HG03097 (cell line): ENCODE measurements around the gene FOS.
"Not testable (repeated sequence)": the region's sequence is repeated elsewhere in the genome, so short reads cannot be mapped to it uniquely, and the experiment has no call there.

Experiments
- ATAC-seq: cut with Tn5 transposase; IDR thresholded peaks from one replicate; pipeline ENCODE4 v1.9.1; 2021; ENCODE audit not compliant: unreplicated experiment, low FRiP score

Gene FOS

DNA sequence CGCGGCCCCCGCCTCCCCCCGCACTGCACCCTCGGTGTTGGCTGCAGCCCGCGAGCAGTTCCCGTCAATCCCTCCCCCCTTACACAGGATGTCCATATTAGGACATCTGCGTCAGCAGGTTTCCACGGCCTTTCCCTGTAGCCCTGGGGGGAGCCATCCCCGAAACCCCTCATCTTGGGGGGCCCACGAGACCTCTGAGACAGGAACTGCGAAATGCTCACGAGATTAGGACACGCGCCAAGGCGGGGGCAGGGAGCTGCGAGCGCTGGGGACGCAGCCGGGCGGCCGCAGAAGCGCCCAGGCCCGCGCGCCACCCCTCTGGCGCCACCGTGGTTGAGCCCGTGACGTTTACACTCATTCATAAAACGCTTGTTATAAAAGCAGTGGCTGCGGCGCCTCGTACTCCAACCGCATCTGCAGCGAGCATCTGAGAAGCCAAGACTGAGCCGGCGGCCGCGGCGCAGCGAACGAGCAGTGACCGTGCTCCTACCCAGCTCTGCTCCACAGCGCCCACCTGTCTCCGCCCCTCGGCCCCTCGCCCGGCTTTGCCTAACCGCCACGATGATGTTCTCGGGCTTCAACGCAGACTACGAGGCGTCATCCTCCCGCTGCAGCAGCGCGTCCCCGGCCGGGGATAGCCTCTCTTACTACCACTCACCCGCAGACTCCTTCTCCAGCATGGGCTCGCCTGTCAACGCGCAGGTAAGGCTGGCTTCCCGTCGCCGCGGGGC is at the start of gene FOS:
Gene FOS, plus strand, starts transcription at position 407 of the 731 bp plus-strand sequence. Its CDS starts 155 bp downstream, at position 562.
- peak; percentile 69 for ATAC-seq

DNA sequence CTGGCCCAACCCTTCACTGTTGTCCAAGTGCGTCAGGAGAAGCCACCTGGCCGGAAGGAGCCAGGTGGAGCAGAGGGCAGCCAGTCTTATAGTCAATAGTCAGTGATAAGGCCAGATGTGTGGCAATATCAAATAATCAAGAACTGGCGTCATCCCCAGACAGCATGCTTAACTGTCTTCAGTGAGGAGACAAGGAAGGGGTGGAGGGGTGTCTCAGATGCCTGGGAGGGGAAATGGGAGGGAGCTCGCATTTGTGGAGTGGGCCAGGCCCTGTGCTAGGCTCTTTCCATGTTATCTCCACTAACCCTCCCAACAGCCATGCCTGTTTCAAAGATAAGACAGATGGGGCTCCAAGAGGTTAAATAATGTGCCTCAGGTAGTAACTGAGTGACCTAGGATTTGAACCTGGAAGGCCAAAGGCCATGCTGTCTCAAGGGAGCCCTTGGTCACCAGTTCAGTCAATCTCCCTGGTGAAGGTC is 48.9 kb upstream of the FOS start:
- no peak for ATAC-seq

DNA sequence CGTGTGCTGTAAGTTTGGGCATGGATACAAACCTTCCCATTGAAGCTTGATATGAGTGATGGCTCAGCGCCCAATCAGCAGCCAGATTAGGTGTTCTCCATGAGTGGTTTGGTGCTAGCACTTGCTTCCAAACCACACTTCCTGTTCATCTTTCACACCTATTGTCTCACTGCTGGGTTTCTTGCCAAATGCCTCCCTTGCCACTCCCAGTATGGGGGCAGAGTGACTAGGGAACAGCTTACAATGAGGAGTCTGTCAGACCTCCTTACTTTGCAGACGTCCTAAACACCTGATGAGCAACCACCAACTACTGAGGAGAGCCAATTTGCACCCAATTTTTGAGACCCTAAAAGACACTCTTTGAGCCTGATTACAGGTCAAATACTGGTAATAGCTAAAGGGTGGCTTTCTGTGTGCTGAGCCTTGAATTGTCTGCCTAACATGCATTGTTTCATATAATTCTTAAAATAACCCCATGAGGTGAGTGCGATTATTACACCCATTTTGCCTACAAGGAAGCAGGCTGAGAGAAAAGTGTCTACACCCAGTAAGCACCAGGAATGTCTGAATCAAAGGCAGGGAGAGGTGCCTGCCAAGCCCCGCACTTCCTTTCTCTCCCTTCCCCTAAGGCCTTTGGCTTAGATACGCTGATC is 48.4 kb upstream of the FOS start:
- no peak for ATAC-seq

DNA sequence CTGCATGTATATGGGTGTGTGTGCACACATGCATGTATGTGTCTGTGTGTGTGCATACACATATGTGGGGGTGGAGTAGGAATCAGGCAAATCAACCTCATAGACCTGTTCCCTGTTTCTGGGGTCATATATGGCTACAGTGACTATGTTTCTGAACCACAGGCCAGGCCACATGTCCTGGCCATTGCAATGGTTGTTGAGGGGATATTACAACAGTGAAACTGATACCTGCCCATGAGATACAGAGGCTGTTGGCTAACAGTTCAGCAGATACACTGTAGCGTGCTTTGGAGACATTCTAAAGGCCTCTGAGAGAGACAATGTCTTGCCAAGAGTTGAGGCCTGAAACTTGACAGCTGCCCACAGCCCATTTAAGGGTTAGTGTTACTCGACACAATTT is 47.3 kb upstream of the FOS start:
- ATAC-seq: no peak

DNA sequence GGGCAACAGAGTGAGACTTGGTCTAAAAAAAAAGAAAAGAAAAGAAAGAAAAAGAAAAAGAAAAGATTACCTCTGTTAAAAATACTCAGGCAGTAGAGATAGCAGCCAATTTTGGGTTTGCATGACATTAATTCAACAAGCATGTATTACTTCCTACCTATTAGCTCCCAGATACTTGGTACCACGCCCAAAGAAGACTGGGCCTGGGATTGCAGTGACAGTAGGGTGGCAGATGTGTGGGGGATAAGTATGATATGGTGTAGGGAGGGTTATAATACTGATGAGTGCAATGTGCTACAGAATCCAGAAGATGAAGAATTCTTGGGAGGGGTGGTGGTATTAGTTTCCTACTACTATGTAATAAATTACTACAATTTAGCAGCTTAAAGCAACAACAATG is 46.4 kb upstream of the FOS start:
- no peak for ATAC-seq

DNA sequence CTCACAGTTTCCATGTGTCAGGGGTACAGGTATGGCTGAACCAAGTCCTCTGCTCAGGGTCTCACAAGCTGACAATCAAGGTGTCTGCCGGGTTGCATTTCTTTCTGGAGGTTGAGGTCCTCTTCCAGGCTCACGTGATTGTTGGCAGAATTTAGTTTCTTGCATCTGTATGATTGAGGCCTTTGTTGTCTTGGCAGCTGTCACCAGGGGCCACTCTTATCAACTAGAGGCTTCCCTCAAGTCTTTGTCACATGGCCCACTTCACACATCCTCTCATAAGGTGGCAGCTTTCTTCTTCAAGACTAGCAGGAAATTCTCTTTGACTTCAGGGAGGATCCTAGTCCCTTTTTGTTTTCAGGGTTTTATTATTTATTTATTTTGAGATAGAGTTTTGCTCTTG is 46.0 kb upstream of the FOS start:
- no peak for ATAC-seq

DNA sequence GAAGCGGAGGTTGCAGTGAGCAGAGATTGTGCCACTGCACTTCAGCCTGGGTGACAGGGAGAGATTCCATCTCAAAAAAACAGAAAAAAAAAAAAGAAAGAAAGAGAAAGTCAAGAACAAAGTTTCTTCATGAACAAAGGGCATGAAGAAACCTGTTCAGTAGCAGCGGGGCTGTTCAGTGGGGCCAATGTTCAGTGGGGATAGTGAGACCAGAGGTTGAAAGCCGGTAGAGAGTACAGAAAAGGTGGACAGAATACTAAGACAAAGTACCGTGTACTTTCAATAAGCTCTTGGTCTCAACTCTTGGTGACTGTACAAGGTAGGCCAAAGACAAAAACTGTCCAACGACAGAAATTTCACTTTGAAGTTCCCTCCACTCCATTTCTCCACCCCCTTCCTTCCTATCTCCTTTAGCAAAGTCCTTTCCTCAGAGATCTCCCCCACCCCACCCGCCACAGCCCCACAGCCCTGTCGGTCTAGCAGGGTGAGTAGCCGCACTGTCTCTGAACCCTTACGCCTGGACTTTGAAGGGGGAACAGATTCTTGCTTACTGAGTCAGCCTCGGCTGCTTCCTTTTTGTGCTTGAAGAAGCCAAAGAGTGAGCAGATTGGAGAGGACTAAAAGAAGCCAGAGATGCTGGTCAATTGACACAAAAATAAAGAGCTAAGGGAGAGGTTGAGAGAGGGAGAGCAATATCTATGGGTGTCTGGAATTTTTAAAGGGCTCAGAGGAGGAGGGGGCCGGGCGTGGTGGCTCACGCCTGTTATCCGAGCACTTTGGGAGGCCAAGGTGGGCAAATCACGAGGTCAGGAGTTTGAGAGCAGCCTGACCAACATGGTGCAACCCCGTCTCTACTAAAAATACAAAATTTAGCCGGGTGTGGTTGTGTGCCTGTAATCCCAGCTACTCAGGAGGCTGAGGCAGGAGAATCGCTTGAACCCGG is 44.2 kb upstream of the FOS start:
- no peak for ATAC-seq

DNA sequence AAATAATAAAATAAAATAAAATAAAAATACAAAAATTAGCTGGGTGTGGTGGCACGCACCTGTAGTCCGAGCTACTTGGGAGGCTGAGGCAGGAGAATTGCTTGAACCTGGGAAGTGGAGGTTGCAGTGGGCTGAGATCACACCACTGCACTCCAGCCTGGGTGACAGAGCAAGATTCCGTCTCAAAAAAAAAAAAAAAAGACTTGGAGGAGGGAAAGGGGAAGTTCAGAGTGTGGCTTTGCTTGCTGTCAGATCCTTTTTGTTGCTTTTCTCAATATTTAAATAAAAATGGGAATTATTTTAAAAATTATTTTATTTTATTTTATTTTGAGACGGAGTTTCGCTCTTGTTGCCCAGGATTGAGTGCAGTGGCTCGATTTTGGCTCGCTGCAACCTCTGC is 43.4 kb upstream of the FOS start:
- not testable (repeated sequence) for ATAC-seq

DNA sequence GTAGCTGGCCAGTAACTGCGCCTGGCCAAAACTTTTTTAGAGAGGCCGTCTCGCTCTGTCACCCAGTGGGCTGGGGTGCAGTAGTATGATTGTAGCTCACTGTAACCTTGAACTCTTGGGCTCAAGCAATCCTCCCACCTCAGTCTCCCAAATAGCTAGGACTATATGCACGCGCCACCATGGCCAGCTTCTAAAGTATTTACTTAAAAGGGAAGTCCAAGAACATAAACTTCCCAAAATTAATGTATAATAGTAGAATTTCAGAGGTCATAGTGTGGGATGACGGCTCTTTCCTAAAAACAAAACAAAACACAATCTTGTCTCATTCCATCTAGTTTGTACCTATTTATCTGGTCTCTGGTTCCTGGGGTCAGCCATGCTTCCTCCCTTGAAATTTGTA is 42.2 kb upstream of the FOS start:
- ATAC-seq: no peak

DNA sequence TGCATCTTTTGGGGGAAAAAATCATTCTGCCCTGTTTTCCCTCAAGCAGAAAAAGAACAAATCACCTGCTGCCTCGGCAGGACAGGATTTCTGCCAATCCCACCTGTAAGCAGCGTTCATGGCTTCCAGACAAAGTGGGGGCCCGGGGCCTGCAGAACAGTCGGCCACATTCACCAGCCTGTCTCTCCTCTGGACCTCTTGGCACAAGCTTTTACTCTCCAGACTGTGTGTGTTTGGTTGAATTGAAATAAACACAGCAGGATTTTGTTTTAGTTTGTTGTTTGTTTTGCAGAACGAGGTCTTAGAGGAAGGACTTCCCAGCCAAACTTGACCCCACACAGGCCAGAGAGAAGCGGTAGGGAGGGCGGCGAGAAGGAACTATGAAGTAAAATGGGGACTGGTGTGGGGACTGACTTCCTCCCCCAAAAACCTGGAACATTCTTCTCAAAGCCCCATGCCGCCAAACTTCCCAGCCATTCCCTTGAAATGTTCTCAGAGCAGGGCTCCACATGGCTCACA is 41.7 kb upstream of the FOS start:
- no peak for ATAC-seq

DNA sequence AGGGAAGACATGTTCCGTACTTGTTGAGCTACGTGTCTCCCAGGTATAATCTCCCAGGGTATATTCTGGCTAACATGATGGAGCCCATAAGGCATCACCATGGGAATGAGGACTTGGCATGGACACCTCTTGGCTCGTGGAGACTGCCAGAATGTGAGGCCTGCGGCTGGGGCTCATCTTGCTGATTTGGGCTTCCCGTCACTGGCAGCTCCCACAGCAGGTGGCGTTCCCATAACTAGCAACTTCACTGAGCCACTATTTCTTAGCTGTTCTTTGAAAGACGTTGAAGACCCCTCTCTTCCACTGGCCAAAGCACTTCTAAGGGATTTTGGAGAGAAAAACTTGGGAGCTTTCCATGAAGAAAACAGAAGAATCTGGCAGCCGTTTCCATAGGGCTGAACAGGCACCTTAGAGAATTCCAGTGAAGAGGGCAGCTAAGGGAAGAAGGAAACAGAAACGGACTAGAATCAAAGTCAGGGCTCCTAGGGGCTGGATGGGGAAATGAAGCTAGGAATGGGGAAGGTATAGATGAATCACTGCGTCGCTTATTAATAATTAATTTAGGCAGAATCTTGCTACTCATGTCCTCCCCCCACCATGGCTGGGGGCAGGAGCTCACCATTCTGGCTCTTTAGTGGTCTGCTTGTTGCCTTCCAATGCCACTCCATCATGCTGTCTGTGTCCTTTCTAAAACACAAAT is 39.7 kb upstream of the FOS start:
- ATAC-seq: no peak

DNA sequence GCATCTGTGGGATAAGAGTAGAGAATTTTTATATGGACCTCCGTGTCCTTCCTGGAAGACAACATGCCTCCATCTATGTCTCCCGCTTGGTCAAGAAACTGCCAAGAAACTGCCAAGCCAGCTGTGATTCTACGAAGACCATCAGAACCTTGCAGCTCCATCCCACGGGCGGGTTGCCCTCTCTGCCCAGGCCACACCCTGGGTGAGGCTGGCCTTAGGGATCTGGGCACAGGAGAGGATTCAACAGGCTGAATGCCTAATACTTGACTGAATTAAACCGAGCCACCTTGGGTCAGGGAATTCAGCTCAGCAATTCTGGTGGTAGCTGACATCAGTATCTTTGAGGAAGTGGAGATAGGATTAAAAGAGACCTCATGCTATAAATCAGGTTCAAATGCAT is 37.8 kb upstream of the FOS start:
- no peak for ATAC-seq

DNA sequence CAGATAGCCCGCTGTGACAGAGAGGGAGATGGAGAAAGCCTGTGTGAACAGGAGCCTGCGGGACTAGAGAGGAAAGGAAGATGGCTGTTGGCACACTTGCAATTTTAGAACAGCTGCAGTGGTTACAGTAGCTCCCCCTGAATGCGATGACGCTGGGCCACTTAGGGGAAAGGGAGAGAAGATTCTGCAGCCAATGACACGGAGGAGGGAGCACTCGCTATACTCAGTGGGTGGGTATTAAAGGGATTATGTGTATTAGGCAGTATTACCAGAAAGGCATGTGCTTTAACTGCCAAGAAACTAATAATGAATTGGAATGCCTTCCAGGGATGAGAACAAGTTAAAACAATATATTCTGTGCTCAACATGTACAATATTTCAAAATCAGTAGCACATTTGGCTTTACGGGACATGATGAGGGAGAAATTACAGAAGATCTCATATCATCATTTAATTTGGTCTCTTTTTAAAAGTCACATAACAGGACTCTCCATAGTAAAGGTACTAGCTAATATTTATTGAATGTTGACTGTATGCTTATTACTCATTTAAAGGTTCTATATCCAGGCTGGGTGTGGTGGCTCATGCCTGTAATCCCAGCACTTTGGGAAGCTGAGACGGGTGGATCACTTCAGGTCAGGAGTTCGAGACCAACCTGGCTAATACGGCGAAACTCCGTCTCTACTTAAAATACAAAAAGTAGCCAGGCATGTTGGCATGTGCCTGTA is 35.9 kb upstream of the FOS start:
- ATAC-seq: no peak

DNA sequence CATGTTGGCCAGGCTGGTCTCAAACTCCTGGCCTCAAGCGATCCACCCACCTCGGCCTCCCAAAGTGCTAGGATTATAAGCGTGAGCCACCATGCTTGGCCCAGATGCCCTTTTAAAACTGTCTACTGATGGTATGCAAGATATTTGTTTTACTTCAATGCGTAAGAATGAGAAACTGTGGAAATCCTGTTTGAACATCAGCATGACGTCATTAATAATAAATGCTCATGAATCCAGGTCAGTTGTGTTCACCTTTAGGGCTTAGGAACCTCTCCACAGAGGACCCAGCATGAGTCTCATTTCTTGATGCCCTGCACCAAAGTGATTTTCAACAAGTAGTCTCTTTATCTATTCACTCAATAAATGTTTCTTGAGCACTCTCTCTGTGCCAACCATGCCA is 34.5 kb upstream of the FOS start:
- no peak for ATAC-seq

DNA sequence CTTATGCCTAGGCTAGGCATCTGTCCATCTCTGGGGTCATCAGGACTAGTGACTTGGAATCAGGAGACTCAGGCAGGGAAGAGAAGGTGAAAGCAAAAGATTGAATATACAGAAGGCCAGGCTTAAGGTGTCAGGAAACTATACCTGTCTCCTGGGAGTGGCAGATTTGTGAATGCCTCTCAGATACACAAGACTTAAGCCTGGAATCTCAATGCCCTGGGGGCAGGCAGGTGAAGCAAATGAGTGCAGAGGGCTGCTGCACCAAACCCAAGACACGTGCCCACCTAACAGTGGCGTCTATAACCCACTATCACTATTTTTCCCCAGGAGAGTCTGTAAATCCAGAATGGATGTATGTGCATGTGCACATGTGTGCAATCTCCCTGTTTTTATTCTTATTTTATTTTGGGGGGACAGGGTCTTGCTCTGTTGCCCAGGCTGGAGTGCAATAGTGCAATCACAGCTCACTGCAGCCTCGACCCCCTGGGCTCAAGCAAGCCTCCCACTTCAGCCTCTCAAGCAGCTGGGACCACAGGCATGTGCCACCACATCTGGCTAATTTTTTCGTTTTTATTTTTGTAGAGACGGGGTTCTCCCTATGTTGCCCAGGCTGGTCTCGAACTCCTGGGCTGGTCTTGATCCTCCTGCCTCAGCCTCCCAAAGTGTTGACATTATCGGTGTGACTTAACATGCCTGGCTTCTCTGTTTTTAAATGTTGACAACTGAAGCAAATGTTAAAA is 31.9 kb upstream of the FOS start:
- ATAC-seq: no peak

DNA sequence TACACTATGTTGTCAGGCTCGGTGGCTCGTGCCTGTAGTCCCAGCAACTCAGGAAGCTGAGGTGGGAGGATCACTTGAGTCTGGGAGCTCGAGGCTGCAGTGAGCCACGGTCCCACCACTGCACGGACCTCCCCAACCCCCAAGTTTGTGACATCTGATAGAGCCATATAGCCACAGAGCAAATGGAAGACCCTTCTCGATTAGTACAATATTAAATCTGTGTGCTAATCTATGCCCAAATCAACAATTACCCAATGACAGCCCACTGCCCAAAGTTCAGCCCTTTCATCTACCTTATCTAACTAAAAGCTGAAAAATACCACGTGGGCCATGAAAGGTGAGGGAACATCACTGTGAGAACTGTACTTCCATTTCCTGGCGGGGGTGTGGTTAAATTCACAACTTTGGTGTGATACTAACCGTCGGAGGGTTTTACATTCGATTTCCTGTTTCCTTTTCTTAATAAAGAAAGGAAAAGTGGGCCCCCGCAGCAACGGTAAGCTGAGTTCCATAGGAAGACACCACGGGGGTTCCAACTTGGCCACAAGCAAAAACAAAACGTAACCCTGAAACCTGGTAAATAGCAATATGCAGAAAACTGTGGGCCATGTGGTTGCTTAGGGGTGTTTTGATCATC is 31.2 kb upstream of the FOS start:
- no peak for ATAC-seq

DNA sequence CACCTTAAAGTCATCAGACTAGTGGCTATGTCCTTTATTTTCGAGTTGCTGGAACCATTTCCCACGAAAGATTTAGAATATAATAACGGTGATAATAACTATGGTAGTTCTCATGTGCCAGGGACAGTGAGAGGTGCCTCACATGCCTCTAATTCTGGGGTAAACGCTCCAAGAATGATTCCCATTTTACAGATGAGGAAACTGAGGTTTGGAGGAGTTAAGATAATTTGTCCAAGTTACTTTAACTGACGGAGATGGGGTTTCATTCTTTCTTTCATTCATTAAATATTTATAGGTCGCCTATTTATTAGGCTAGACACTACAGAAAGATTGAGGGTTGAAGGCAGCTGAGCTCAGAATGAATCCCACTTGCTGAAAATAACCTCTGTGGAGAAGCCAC is 30.7 kb upstream of the FOS start:
- no peak for ATAC-seq

DNA sequence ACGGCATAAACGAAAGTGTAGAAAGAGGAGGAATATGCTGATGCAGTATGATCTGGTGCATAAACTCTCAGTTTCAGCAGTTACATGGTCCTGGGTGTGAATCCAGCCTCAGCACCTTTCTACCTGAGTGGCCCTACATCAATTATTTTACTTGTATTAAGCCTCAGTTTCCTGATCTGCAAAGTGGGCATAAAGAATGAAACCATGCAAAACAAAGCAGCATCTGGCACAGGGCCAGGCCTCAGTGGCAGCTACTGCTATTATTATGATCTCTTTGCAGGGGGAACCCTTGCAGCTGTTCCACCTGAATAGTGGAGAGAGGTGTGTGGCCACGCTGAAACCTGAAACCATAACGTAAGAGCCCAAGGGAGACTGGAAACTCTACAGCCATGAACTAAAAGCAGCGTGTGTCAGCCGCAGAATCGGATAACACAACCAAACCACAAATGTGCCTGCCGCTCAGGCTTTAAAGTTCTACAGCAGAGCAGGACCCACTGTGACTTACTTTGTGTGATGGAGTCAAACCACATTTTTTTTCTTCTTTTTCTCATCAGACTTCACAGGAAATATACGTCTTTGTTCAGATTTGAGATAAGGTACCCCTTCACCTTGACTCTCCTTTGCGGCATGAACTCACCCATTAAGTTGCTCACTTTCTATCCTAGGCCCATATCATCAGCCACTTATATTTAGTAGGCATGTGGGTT is 29.2 kb upstream of the FOS start:
- peak; percentile 65 for ATAC-seq
